Urothelium cell line (cell line): ENCODE measurements around the gene RNF126.

Experiments
- DNase-seq: peaks from one replicate; pipeline ENCODE4 v3.0.0; 2011; ENCODE audit warnings: low spot score, mixed read lengths
- FAIRE-seq: peaks from 2 replicates; lab custom pipeline; 2011; peaks lifted over from hg19 to GRCh38; lab: Jason Lieb, UNC

Gene RNF126

GRCh38 chr19:648305-648704 lies 14.7 kb downstream of the RNF126 start:
- no peak for FAIRE-seq

DNA sequence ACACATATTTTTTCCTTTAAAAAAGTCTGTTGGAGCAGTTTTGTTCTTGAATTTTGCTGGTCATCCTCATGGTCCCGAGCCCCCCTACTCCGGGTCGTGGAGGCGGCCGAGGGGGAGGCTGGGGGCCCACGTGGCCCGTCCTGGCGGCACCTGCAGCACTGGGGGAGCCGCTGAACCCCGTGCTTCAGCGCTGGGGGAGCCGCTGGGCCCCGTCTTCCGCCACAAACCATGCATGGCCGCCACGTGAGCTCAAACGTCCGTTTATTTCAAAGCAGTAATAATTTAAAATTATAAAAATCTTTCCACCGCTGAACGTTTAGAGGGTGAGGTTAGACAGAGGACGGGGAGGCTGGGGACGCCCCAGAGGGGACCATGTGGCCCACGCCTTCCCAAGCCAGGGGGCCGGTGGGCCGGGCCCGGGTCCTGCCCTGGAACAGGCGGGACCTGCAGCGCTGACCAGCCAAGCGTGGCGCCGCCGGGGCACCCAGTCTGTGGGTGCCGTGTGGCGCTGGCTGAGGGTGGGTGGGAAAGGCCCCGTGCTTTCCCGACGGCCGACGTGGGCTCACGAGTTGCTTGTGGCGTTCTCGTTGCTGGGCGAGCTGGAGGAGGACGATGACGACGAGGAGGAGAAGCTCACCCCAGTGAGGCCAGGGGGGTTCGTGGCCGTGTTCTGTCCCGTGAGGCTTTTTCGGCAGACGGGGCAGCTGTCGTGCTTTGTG lies 15.3 kb downstream of the RNF126 start:
- FAIRE-seq (no peak), DNase-seq (no peak)

More at GRCh38 chr19:648305-648704, 14.7 kb downstream of the RNF126 start:
- no peak for DNase-seq

- no peak for DNase-seq
- FAIRE-seq = no peak
These were observed 16.0 kb downstream of the RNF126 start for GRCh38 chr19:646779-647565.

- FAIRE-seq (no peak), DNase-seq (no peak)
These were observed 16.9 kb downstream of the RNF126 start for GRCh38 chr19:645912-646778.

- DNase-seq (no peak), FAIRE-seq (no peak)
These were observed 18.2 kb downstream of the RNF126 start for GRCh38 chr19:644789-645188.

DNA sequence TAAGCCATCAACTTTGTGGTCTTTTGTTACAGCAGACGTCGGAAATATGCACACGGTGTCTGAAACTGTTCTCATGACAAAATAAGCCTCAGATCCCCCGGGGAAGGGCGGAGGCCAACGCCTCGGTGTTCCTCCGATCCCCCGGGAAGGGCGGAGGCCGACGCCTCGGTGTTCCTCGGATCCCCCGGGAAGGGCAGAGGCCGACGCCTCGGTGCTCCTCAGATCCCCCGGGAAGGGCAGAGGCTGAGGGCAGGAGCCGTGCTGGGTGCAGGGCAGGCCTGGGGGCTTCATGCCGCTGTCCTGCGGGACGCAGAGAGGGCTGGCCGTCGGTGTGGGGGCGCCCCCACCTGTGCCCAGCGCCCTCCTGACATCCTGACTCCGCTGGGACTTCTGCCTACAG lies 18.7 kb downstream of the RNF126 start:
- FAIRE-seq = no peak
- no peak for DNase-seq

DNA sequence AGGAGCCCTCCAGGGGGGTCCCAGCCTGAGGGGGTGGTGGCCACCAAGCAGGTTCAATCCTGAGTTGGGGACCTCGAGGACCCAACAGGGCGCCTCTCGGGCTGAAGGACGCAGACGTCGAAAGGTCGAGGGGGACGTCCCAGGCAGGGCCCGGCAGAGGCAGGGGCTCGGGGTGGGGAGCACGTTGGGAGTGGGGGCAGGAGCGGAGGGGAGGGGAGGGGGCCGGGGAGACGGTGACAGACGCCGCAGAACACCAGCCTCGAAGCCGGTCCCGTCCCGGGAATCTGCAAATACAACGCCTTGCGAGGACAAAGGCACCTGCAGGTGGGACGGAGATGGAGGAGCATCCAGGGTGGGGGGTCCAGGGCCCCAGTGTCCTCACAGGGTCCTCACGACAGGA lies 19.3 kb downstream of the RNF126 start:
- no peak for FAIRE-seq
- no peak for DNase-seq

DNA sequence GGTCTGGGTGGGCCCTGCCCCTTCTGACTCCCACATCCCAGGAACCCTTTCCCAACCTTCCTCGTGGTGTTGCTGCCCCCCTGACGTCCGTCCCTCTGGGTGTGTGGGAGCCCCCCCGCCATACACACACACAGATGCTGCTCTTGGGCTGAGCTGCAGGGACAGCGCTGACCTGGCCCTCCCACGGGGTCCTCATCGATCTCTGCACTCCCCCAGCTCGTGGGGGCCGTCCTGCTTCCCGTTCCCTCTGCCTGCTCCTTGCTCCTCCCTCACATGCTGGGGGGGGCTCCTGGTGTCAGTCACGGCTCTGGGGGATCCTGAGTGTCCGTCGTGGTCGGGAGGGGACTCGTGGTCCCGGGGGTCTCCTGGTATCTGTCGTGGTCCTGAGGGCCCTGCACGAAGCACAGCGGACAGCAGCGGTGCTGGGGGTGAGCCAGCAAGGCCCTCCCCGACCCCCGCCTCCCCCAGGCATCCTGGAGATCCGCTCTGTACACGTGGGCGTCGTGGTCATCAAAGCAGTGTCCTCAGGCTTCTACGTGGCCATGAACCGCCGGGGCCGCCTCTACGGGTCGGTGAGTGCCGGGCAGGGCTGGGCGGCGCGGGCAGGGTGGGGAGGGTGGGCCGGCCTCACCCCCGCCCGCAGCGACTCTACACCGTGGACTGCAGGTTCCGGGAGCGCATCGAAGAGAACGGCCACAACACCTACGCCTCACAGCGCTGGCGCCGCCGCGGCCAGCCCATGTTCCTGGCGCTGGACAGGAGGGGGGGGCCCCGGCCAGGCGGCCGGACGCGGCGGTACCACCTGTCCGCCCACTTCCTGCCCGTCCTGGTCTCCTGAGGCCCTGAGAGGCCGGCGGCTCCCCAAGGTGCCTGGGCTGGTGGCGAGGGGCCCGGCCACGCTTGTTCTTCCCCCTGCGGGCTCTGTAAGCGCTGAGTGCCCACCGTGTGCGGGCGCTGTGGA lies 20.0 kb downstream of the RNF126 start:
- DNase-seq = no peak
- no peak for FAIRE-seq

GRCh38 chr19:641702-642101 lies 21.3 kb downstream of the RNF126 start:
- no peak for DNase-seq
- no peak for FAIRE-seq

GRCh38 chr19:640606-641189 lies 22.3 kb downstream of the RNF126 start:
- no peak for DNase-seq
- no peak for FAIRE-seq

GRCh38 chr19:640161-640558 lies 22.9 kb downstream of the RNF126 start:
- FAIRE-seq (no peak), DNase-seq (no peak)

DNA sequence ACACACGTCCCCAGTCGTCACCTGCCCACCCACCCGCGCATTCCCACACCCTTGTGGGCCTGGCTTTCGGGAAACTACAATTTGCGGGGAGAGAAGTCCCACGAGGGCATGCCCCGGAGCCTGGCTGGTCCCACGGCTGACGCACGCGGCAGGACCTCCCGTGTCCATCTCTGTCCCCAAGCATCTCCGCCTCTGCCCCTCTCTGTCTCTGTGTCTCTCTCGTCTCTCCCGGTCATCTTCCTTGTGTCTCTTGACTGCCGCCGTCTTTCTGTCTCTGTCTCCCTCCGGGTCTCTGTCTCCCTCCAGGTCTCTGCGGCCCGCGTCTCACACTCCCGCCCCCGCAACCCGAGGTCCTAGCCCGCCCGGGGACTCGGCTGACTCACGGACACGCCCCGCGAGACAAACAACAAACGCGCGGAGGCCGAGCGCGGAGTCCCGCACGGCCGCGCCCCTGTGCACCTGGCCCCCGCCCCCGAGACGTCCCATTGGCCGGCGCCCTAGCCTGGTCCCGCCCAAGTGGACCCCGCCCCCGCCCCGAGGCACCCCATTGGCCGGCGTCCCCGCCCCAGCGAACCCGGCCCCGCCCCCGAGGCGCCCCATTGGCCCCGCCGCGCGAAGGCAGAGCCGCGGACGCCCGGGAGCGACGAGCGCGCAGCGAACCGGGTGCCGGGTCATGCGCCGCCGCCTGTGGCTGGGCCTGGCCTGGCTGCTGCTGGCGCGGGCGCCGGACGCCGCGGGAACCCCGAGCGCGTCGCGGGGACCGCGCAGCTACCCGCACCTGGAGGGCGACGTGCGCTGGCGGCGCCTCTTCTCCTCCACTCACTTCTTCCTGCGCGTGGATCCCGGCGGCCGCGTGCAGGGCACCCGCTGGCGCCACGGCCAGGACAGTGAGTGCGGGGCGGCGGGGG lies 23.5 kb downstream of the RNF126 start, which contains the start of gene FGF22:
Gene FGF22 (plus strand): TSS at position 627 of the 908 bp plus-strand sequence. CDS start 47 bp downstream, at position 674.
- peak; percentile 73 for DNase-seq
- no peak for FAIRE-seq

DNA sequence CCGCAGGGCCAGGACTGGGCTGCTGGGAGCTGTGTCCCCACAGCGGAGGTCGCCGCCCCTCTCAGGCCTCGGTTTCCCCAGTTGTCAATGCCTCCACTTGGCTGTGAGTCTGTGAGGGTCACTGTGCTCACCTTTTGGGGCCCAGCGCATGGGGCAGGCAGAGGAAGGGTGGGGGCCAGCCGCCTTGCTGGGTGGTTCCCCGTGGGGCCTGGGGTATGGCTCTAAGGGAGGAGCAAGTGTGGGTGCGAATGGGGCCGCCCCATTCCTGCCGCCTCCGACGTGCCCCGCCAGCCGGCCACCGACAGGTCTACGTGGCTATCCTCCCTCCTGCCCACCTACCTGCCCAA lies 24.1 kb downstream of the RNF126 start:
- DNase-seq (no peak), FAIRE-seq (no peak)

GRCh38 chr19:634975-635652 lies 27.9 kb downstream of the RNF126 start:
- FAIRE-seq (no peak), DNase-seq (peak; percentile 10)

DNA sequence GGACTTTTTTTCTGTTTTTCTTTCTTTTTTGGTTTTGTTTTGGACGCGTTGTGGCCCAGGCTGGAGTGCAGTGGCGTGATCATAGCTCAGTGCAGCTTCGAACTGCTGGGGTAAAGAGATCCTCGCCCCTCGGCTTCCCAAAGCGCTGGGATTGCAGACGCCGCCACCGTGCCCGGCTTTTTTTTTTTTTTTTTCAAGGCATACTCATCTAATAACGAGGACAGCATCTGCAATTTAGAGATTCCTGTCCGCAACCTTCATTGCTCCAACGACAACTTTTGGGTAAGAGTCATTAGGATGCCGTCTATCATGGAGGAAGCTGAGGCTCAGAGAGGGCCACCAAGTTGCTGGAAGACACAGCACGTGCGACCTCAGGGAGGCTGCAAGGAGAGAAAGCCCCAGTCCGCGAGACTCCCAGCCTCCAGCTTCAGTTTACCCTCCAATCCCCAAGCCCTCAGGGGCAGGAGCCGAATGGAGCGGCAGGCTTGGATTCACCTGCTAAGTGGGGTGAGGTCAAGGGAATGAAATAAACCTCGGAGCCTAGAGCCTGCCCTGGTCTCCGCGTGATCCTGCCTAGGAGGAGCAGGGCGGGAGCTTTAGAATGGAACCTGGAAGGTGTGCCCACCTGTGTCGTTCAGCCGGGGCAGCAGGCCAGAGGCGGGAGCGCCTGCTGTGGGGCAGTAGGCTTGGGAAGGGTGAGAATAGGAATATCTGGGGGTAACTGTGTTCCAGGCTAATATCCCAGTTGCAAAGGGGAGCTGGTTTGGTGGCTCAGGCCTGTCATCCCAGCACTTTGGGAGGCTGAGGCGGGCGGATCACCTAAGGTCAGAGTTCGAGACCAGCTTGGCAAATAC lies 29.0 kb downstream of the RNF126 start:
- no peak for FAIRE-seq
- DNase-seq = no peak

DNA sequence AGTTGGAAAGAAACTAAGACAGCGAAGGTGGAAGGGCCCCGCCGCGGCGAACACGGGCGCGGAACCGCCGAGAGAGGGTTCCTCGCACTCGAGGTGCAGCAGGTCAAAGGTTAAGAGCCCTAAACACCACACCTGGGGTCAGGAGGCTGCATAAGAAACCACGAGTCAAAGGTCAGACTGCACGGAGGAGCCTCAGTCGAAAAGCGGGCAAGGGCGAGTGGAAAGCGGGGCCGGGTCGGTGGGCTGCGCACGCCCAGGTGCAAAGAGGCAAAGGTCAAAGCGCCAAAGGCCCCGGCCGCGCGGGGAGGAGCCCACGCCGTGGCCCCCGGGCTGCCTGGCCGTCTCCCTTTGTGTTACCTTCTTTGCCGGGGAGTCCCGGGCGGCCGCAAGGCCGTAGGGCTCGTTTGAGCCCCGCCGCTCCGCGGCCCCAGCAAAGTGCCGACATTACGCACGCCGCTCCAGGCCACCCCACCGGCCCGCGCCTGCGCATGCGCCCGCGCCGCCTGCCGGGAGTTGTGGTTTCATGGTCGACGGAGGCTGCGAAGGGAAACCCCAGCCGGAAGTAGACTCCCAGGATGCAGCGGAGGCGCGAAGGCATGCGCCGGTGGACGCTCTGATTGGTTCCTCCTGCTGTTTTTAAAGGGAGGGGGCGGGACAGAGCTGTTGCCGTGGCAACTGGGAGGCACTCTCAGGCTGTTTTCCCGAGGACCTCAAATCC lies 29.8 kb downstream of the RNF126 start, which contains the start of gene POLRMT:
Gene POLRMT (minus strand): TSS at position 470 of the 718 bp plus-strand sequence. CDS start 25 bp downstream, at position 445.
- no peak for FAIRE-seq
- DNase-seq = peak; percentile 99
